Nephron (organoid): ENCODE data around the gene PRKCD.

Experiments used
- H3K27ac Mint-ChIP-seq, 3 experiments: 2 replicates each; pipeline ENCODE4 v1.8.0; 2020; ENCODE audit warnings: mixed read lengths in 3 of 3, mild to moderate bottlenecking in 2 of 3, moderate library complexity in 1 of 3
- H3K27me3 Mint-ChIP-seq: 2 replicates; pipeline ENCODE4 v1.8.0; 2021; ENCODE audit warnings: low read depth, mild to moderate bottlenecking, moderate library complexity, mixed read lengths
- H3K36me3 Mint-ChIP-seq: 2 replicates; pipeline ENCODE4 v1.8.0; 2020; ENCODE audit warnings: low read depth, mixed read lengths
- H3K4me1 Mint-ChIP-seq: 2 replicates; pipeline ENCODE4 v1.8.0; 2020; ENCODE audit warnings: mixed read lengths
- H3K4me3 Mint-ChIP-seq, 3 experiments: 2 replicates each; pipeline ENCODE4 v1.8.0; 2020; ENCODE audit warnings: mild to moderate bottlenecking in 3 of 3, mixed read lengths in 3 of 3, moderate library complexity in 2 of 3
- H3K9me3 Mint-ChIP-seq: 2 replicates; pipeline ENCODE4 v1.8.0; 2020; ENCODE audit warnings: mixed read lengths
- TF ChIP-seq, protein P1 (sequence below), 3 experiments: fragments of 200-600 bp; sonication (generic); IDR thresholded peaks; one replicate each; pipeline ENCODE4 v1.5.0; 2021; ENCODE audit warnings: antibody characterized with exemption in 3 of 3; ENCODE audit not compliant: unreplicated experiment in 3 of 3

PRKCD gene

DNA sequence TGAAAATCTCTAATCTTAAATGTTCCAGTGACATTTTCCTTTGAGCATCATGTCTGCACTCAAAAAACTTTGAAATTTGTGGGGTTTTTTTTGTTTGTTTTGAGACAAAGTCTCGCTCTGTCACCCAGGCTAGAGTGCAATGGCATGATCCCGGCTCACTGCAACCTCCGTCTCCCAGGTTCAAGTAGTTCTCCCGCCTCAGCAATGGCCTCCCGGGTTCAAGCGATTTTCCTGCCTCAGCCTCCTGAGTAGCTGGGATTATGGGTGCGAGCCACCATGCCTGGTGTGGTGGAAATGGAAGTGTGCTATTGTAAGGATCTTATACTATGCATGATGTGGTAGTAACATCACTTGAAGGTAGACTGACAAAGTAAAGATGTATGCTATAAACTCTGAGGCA lies 52.3 kb downstream of the PRKCD start:
- no peak overlapping the region for H3K4me3 Mint-ChIP-seq
- no peak overlapping the region for H3K27ac Mint-ChIP-seq
- H3K9me3 Mint-ChIP-seq, result peaks cover 2% of the 10 kb centered on the region
- no peaks in the 10 kb centered on the region for H3K36me3 Mint-ChIP-seq
- H3K27me3 Mint-ChIP-seq, result peaks cover 4% of the 10 kb centered on the region
- H3K4me1 Mint-ChIP-seq, result no peaks in the 10 kb centered on the region
- TF ChIP-seq, protein P1, sequence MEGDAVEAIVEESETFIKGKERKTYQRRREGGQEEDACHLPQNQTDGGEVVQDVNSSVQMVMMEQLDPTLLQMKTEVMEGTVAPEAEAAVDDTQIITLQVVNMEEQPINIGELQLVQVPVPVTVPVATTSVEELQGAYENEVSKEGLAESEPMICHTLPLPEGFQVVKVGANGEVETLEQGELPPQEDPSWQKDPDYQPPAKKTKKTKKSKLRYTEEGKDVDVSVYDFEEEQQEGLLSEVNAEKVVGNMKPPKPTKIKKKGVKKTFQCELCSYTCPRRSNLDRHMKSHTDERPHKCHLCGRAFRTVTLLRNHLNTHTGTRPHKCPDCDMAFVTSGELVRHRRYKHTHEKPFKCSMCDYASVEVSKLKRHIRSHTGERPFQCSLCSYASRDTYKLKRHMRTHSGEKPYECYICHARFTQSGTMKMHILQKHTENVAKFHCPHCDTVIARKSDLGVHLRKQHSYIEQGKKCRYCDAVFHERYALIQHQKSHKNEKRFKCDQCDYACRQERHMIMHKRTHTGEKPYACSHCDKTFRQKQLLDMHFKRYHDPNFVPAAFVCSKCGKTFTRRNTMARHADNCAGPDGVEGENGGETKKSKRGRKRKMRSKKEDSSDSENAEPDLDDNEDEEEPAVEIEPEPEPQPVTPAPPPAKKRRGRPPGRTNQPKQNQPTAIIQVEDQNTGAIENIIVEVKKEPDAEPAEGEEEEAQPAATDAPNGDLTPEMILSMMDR (IDR thresholded peaks at IDR 0.05; ENCODE audit: unreplicated experiment in 3 of 3), result no peak

DNA sequence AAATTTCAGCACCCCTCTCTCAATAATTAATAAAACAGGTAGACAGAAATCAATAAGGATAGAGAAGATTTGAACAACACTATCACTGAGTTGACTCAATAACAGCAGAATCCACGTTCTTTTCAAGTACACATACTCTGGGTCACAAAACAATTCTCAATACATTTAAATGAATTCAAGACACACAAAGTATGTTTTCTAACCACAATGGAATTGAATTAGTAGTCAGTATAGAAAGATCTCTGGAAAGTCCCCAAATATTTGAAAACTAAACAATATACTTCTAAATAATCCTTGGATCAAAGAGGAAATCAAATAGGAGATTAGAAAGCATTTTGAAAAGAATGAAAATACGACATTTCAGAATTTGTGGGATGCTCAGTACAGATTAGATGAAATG lies 54.8 kb downstream of the PRKCD start:
- H3K9me3 Mint-ChIP-seq, result no peaks in the 10 kb centered on the region
- H3K4me3 Mint-ChIP-seq, result no peak overlapping the region
- TF ChIP-seq, protein P1 (IDR thresholded peaks at IDR 0.05; ENCODE audit: unreplicated experiment in 3 of 3), result no peak

DNA sequence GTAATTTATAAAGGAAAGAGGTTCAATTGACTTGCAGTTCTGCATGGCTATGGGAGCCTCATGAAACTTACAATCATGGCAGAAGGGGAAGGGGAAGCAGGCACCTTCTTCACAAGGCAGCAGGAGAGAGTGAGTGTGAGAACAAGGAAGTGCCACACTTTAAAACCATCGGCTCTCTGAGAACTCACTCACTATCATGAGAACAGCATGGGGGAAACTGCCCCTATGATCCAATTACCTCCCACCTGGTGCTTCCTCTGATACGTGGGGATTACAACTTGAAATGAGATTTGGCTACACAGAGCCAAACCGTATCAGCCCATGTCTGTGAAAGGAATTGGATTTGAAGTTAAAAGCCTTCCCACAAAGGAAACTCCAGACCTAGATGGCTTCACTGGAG lies 55.7 kb downstream of the PRKCD start:
- peaks cover 4% of the 10 kb centered on the region for H3K27me3 Mint-ChIP-seq
- TF ChIP-seq, protein P1 (IDR thresholded peaks at IDR 0.05; ENCODE audit: unreplicated experiment in 3 of 3), result no peak
- H3K9me3 Mint-ChIP-seq, result no peaks in the 10 kb centered on the region
- peaks cover 3% of the 10 kb centered on the region for H3K36me3 Mint-ChIP-seq
- H3K4me1 Mint-ChIP-seq, result no peaks in the 10 kb centered on the region
- H3K27ac Mint-ChIP-seq, result no peak overlapping the region
- no peak overlapping the region for H3K4me3 Mint-ChIP-seq

More for the DNA sequence above, 54.8 kb downstream of the PRKCD start:
- Mint-ChIP-seq H3K4me1 (no peaks in the 10 kb centered on the region), H3K27ac (no peak overlapping the region), H3K36me3 (peaks cover 2% of the 10 kb centered on the region), H3K27me3 (peaks cover 4% of the 10 kb centered on the region)

DNA sequence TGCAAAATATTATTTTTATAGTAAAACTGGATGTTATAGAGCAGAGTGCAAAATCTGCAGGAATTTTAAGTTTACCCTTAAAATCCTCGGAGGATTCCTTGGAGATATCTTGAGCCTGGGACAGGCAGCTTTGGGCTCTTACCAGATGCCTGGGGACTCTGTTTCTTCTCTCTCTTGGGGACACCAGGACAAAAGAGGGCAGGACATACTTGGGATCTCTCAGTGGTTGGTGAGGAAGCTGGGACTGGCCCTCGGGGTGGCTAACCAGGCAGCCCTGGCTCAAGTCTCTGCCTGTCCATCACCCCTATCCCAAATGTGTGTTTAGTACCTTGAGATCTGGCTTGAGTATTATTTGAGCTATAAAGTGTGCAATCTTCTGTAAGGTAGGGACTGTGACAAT lies 56.2 kb downstream of the PRKCD start:
- H3K27ac Mint-ChIP-seq, result no peak overlapping the region
- H3K4me3 Mint-ChIP-seq, result no peak overlapping the region
- no peaks in the 10 kb centered on the region for H3K9me3 Mint-ChIP-seq
- H3K4me1 Mint-ChIP-seq, result no peaks in the 10 kb centered on the region
- peaks cover 3% of the 10 kb centered on the region for H3K36me3 Mint-ChIP-seq
- TF ChIP-seq, protein P1 (IDR thresholded peaks at IDR 0.05; ENCODE audit: unreplicated experiment in 3 of 3), result no peak
- H3K27me3 Mint-ChIP-seq, result peaks cover 4% of the 10 kb centered on the region

DNA sequence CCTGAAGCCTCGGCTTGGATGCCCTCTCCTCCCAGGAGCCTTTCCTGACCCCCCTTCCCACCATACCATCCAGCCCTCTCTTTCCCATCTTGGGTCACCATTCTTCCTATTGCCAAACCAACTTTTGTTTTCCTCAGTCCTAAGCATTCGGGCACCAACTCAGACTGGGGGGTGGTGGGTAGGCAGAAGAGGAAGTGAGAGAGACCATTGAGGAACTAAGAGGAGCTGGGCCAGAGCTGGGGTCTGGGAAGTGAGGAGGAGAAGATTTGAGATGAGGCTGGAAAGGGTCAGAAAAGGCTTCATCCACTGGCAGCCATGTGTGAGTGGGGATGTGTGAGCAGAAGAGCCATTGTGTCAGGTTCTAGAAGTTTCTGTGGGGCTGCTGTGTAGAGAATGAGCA lies 57.1 kb downstream of the PRKCD start:
- Mint-ChIP-seq H3K4me3 (no peak overlapping the region), H3K4me1 (no peaks in the 10 kb centered on the region), H3K9me3 (no peaks in the 10 kb centered on the region), H3K27ac (no peak overlapping the region), H3K27me3 (peaks cover 4% of the 10 kb centered on the region), H3K36me3 (peaks cover 3% of the 10 kb centered on the region)
- TF ChIP-seq, protein P1 (IDR thresholded peaks at IDR 0.05; ENCODE audit: unreplicated experiment in 3 of 3), result no peak

DNA sequence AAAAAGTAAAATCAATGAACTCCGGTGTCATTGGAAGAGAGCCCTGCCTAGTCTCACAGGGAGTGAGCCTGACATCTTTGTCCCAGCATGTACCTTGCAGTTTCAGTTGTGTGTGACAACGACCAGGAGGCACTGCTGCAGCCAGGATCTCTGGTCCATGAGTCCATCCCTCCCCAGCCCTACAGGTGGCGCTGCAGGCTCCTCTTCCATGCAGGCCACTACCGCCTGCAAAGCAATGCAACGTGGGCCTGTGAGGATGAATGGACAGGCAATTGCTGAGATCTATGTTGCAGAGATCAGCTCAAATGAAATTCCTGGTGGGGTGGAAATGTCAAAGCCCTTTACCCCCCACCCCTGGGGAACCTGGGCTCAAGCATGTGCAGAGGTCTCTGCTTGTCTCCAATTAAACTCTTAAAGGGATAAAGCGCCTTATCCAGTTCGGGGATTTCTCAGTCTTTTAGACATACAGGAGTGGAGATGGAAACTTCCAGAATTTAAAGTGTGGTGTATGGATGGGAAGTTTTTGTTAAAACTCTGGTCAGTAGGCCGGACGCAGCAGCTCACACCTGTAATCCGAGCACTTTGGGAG lies 59.0 kb downstream of the PRKCD start:
- TF ChIP-seq, protein P1 (IDR thresholded peaks at IDR 0.05; ENCODE audit: unreplicated experiment in 3 of 3), result peak; percentile 77 to 91 (median 88)
- no peaks in the 10 kb centered on the region for H3K9me3 Mint-ChIP-seq
- no peak overlapping the region for H3K4me3 Mint-ChIP-seq
- no peak overlapping the region for H3K27ac Mint-ChIP-seq
- peaks cover 4% of the 10 kb centered on the region for H3K27me3 Mint-ChIP-seq
- peaks cover 8% of the 10 kb centered on the region for H3K36me3 Mint-ChIP-seq
- H3K4me1 Mint-ChIP-seq, result no peaks in the 10 kb centered on the region
